CMK (cell line): Measurements from ENCODE around the gene FIP1L1.
"Not testable (repeated sequence)": the region's sequence is repeated elsewhere in the genome, so short reads cannot be mapped to it uniquely, and the experiment has no call there.

ENCODE experiments used
- DNase-seq: peaks from one replicate; pipeline ENCODE4 v3.0.0-alpha.2; 2010; ENCODE audit warnings: low read depth

FIP1L1 gene

DNA sequence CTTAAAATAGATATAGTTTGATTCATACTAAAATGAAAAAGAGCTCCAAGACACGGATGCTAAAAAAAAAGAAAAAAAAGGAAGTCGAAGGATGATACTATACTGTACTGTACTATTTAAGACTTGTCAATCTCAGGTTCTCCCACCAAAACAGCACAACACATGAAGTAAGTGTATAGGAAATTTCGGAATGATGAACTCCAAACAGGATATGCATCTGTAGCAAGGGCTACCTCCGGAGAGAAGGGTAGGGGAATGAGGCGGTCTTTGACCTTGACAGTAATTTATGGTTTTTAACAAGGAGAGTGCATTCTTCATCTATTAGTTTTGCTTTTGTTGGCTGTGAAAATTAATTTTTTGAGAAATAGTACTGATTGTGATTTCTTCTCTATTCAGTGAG lies 541 bp upstream of the FIP1L1 start:
- no peak for DNase-seq

DNA sequence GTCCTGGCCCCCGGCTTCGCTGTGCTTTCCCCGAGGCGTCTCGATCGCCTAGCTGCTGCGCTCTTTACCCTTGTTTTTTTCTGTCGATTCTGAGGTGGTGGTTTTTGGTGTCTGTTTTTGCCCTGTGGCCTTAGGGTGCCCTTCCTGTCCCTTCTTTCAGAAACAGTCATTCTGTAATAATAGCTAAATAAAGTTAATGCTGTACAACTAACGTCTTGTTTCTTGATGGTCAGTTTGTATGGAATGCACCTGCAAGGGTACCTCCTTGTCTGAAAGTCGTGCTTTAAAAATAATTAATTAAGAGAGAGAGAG lies 686 bp downstream of the FIP1L1 start:
- no peak for DNase-seq

DNA sequence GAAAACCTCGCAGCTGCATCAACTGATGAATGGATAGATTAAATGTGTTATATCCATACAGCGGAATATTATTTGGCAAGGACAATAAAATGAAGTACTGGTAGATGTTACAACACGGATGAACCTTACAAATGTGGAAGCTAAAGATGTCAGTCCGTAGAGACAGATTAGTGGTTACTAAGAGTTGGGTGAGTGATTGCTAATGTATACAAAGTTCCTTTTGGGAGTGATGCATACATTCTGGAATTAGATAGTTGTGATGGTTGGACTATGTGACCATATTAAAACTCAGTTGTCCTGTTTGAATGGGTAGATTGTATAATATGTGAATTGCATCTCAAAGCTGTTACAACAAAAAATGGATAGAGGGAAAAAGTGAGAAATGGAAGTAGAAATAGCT lies 2.8 kb downstream of the FIP1L1 start:
- no peak for DNase-seq

DNA sequence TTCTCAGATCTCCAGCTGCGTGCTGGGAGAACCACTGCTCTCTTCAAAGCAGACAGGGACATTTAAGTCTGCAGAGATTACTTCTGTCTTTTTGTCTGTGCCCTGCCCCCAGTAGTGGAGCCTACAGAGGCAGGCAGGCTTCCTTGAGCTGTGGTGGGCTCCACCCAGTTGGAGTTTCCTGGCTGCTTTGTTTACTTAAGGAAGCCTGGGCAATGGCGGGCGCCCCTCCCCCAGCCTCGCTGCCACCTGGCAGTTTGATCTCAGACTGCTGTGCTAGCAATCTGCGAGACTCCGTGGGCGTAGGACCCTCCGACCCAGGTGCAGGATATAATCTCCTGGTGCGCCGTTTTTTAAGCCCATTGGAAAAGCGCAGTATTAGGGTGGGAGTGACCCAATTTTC lies 32.0 kb downstream of the FIP1L1 start:
- not testable (repeated sequence) for DNase-seq

DNA sequence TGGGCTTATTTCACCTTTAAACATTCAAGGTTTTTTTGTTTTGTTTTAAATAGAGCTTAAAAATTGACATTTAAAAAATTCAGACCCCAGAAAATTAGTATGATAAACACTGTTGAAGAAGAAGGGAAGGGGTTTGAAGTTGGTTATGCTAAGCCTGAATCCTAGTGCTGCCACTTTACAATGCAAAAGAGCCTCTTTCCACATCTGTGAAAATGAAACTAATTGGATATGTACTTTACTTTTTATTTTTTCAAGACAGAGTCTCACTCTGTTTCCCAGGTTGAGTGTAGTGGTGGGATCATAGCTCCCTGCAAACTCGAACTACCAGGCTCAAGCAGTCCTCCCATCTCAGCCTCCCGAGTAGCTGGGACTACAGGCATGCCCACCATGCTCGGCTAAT lies 41.8 kb downstream of the FIP1L1 start:
- DNase-seq: no peak

DNA sequence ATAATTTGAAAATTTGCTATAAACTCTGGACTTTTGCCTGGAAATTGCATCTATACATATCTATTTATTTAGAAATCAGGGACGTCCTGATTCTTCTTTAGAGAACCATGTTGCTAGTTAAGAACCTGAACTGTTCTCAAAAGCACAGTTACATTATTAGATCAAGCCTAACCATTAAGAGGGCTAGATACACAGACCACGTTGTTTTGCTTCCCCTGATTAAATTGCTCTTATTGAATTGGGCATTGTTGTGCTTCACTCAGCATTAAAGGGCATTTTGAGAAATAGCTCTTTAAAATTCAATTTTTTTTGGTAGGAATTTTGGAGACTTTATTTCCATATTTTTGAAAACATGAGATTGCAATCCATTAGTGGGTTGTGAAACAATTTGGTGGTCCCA lies 44.4 kb downstream of the FIP1L1 start:
- DNase-seq: no peak

DNA sequence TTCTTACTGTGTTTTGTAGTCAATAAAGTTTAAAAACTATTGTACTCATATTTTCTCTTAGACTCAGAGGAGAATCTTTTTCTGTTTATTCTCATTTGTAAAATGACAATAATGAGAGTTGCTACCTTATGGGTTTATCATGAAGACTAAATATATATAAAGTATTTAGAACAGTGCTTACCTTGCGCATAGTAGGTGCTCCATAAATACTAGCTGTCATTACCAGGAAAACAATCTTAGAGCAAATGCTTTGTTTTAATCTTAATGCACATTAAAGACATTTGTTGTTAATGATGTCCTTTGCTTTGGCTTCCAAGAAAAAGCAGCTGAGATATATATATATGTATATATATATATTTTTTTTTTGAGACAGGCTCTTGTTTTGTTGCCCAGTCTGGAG lies 44.9 kb downstream of the FIP1L1 start:
- DNase-seq: no peak

DNA sequence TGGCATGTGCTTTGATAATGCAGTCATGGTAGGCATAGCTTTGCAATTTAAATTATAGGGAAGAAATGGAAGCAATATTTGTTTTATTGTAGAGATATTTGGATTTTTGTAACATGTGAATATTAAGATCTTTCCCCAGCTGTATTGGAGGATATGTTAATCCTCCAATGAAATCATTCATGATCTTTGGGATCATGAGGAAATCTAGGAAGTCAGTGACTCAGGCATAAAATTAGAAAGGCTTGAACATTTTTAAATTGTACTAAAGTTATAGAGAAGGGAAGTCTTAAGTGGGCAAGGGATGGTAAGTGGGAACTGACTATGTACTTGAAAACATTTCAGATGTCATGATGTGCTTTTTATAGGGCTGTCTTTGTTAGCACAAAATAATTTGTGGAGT lies 46.8 kb downstream of the FIP1L1 start:
- DNase-seq: no peak

DNA sequence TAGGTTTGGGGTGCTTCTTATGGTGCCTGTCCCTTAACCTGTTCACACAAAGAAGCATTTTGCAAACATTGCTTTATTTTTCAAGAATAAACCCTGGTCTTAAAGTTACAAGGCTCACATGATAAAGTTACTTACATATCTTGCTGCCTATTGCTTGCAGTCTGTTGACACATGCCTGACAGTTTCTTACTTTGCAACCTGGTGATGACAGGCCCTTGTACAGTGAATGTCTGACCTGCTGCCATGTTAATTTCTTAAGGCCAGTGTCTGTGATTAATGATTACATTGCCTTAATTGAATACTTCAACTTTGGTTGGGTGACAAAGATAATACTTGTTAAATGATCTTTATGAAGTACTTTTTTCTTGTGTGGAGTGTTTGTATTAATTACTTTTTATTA lies 49.9 kb downstream of the FIP1L1 start:
- DNase-seq: no peak

DNA sequence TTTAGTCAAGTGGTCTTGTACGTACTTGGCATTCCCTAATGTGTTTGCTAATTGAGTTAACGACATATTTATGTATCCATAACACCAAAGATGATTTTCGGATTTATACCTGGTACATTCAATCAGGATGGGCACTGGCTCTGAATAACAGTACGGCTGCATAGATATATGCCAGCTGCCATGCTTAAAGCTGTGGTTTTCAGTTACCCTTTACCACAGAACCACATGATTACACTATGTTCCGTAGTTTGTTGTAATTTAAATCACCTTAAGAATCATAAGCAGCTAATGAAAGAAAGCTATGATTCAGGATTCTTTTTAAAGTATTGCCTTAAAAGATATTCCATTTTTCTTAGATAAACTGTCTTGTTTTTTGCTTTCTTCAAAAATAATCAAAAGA lies 53.6 kb downstream of the FIP1L1 start:
- no peak for DNase-seq

DNA sequence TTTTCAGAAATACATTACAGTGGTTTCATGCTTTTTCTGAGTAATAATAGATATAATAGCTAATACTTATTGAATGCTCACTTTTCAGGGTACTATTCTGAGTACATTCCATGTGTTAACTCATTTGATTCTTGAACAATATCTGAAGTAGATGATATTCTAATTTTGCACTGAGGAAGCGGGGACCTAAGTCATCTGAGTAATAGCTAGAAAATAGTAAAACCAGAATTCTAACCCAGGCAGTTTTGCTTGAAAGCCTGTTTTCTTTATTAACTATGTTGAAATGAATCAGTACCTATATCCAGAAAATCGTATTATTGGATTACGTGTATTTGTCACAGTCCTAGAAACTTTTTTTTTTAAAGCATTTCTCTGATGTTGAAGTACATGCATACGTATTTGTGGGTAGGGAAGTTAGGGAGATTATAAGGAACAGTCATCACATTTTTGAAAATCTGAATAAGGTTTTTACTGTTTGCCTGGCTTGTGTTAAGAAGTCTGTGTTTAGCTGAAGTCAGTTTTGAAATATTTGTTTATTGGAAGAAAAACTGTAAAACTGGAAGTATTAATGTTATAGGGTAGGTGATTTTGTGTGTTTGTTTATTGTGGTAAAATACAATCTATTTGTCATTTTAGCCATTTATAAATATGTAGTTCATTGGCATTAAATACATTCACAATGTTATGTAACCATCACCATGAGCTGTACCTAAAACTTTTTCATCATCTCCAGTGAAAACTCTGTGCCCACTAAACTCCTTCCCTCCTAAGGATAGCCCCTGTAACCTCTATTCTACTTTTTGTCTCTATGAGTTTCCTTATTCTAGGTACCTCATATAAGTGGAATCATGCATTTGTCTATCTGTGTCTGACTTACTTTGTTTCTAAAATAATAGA lies 55.3 kb downstream of the FIP1L1 start:
- DNase-seq: no peak

DNA sequence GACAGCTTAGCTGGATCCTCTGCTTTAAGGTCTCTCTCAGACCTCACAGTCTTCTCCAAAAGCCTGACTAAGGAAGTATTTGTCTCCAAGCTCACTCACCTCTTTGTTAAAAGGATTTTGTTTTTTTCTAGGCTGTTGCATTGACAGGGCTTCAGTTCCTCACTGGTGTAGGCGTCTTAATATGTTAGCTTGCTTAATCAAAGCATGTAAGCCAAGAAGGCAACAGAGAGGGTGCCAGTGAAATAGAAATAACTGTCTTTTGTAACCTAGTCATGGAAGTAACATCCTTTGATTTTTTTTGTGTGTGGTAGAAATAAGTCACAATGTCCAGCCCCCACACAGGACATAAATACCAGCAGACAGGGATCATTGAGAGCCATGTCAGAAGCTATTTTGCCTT lies 58.8 kb downstream of the FIP1L1 start:
- DNase-seq: no peak

DNA sequence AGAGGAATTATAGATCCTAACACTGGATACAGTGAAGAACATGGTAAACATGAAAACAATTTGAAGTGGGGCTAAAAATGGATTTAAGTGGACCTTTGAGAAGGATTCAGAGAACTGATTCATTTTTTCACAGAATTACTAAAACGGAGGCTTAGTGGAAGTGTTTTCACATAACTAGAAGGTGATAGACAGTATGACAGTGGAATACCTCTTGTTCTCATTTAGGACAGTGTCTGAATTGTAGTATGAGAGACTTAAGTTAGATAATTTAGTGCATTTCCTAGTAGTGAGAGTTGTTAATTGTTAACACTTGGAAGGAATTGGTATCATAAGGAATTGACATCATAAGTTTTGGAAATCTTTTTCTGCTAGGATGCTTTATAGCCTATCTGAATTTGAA lies 64.1 kb downstream of the FIP1L1 start:
- no peak for DNase-seq

DNA sequence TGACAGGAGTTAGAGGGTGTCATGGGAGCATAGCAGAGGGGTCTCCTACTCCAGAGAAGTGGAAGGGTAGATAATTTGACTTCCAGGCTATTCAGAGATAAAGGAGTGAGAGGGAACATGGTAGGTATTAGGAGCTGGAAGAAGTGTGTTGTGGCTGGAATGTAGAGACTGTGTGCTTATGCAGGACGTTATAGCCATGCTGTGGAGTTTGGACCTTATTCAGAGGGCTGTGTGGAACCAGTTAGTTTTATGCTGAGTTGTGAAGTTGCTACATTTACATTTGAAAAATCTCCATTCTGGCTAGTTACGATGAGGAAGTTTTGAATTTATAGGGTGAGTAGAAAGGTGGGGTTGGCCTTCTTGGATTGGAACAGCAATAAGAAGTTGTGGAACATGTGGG lies 67.5 kb downstream of the FIP1L1 start:
- DNase-seq: no peak

DNA sequence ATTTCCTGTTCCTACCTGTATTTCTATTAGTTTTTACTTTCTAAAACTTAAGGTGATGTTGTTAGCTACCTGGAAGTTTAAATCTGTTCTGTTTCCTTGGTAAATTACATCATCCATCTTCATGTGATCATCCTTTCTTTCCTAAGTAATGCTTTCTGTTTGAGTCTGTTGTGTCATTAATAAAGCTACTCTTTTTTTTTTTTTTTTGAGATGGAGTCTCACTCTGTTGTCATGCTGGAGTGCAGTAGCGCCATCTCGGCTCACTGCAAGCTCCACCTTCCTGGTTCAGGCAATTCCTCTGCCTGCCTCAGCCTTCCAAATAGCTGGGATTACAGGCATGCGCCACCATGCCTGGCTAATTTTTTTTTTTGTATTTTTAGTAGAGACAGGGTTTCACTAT lies 73.3 kb downstream of the FIP1L1 start:
- no peak for DNase-seq

DNA sequence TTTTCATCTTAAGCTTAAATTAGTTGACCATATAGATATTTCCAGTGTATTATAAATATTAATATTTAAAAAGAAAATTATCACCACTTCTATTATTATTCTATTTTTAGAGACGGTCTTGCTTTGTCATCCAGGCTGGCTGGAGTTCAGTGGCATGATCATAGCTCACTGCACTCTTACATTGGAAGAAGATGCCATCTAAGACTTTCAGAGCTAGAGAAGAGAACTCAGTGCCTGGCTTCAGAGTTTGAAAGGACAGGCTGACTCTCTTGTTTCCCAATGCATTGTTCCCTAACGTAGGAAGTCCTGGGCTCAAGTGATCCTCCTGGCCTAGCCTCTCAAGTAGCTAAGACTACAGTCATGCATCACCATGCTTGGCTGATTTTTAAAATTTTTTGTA lies 75.9 kb downstream of the FIP1L1 start:
- DNase-seq: no peak

DNA sequence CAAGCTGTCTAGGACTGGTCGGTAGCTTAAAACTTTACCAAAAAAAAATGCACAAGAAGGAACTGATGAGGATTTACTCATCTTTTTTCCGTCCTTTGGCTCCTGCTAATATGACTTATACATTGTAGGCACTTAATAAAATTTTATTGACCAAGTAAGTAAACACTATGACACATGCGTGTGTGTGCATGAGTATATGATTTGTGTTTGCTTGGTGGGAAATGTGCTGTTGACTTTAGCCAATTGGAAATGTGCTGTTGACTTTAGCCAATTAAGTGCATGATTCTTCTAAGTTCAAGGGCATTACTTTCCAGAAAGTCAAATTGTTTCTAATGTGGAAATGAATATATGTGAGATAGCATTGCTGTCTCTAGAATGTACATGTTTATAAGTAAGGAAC lies 78.3 kb downstream of the FIP1L1 start:
- DNase-seq: no peak

DNA sequence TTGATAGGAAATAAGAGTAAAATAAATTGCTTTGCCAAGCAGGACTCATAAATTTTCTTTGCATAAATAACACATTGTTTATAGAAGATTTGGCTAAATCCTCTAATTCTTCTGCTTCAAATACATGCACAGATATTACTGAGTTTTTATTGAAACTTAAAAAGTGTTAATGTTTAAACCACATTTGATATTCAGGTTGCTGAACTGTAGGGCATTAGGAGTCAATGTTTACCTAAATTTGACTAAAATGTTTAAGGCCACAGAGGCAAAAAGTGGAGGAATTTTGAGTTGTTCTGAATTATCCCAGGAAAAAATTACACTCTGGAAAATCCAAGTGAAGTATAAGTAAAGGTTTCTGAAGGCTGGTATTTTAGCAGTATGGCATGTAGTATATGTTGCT lies 78.7 kb downstream of the FIP1L1 start:
- DNase-seq: no peak

DNA sequence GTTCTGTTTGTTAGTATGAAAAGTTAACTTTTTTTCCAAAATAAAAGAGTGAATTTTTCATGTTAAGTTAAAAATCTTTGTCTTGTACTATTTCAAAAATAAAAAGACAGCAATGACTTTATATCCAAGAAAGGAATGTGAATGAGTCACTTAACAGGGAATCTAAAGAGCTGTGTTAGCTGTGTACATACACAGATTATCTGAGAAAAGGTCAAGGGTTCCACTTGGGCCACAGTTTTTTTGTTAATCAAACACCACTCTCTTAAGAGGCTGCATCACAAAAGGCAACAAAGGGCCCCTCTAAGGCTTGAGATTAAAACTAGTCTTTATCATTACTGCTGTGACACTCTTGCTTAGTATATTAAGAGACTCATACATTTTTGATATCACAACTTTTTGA lies 82.1 kb downstream of the FIP1L1 start:
- no peak for DNase-seq

DNA sequence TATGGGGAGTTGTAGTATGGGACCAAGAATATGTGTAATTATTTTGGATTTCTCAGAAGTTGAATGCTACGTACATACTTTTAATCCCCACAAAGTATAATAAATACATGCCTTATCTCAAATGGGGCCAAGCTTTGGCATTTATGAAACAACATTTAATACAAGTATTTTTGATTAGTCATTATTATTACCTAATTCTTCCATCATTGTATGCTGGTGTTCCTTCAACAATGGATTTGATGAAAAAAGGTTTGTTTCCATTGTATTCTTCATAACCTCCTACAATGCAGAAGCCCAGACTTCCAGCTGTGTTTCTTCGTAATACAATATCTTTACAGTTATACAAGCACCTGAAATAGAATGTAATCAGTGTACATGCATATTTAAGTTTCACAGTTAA lies 83.8 kb downstream of the FIP1L1 start:
- DNase-seq: no peak

DNA sequence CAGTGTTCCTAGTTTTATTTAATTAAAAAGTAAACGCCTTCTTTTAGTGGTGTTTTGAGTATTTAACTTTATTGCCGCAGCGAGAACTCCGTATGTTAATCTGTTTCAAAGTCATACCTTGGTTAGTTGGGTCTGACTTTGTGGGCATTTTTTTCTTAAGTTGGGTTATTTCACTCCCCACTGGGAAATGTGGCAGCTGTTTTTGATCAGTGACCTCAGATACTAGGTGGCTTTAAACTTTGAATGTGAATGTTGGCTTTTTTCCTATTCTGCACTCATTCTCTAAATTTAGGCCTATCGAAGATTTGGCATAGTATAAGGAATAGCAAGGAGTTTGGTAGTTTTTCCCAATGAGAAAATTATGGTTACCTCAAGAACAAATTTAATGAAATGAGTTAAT lies 85.9 kb downstream of the FIP1L1 start:
- DNase-seq: no peak

DNA sequence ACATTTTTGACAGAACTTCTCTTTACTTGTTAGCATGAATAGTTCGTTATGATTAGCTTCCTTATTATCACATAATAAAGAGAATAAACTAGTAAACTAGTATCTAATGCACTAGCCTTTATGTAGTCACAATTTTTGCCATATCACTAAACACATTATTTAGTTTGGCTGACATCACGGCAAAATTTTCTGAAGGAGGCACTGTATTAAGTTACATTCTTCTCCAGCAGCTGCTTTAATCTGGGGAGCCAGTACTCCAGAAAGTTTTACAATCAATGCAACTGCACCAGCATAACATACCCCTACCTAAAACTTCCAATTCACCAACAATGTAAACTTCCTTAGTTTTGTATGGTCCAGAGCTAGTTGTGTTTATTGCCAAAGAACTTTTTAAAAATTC lies 87.8 kb downstream of the FIP1L1 start:
- no peak for DNase-seq

DNA sequence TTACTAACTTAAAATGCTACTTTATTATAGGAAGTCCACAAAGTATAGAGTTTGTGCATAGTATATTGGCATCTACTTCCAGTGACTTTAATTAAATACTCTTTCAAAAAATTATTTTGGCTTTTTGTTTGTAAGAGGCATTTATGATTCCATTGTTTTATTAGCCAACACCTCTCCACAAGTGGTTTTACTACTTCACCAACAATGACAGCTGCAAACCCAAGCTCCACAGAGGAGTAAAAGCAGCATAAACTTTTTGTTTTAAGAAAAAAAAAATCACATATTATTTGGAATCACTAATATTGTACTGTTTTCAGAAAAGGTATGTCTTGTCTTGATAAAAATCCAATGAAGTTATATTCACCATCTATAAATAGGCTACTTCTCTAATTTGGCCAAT lies 88.5 kb downstream of the FIP1L1 start:
- DNase-seq: no peak

DNA sequence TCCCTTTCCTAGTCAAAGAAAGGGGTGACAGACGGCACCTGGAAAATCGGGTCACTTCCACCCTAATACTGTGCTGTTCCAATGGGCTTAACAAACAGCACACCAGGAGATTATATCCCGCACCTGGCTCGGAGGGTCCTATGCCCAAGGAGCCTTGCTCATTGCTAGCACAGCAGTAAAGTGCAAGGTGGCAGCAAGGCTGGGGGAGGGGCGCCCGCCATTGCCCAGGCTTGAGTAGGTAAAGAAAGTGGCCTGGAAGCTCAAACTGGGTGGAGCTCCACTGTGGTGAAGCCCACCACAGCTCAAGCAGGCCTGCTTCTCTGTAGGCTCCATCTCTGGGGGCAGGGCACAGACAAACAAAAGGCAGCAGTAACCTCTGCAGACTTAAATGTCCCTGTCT lies 89.1 kb downstream of the FIP1L1 start:
- DNase-seq: not testable (repeated sequence)
